Memory B cell (primary cell): ENCODE data around the gene NCAN.
A peak's percentile ranks its signal among the peaks of the same experiment; 100 is the strongest.
"Not testable (repeated sequence)": the region's sequence is repeated elsewhere in the genome, so short reads cannot be mapped to it uniquely, and the experiment has no call there.

Experiments
- ATAC-seq: fragments of 150-1000 bp; cut with Tn5 transposase; 2 replicates; pipeline ENCODE4 v1.10.0; 2021; ENCODE audit warnings: low read depth, mild to moderate bottlenecking, moderate library complexity
- DNase-seq, 2 donors: peaks; one replicate each; pipeline ENCODE4 v3.0.0; 2022; ENCODE audit warnings: low spot score in 2 of 2
- H3K27ac Mint-ChIP-seq: one replicate; pipeline ENCODE4 v1.8.0; 2022; ENCODE audit warnings: mild to moderate bottlenecking, moderate library complexity, mixed read lengths
- H3K27me3 Mint-ChIP-seq: one replicate; pipeline ENCODE4 v1.8.0; 2022; ENCODE audit warnings: mixed read lengths
- H3K36me3 Mint-ChIP-seq: one replicate; pipeline ENCODE4 v1.8.0; 2022; ENCODE audit warnings: mild to moderate bottlenecking, mixed read lengths
- H3K4me1 Mint-ChIP-seq: one replicate; pipeline ENCODE4 v1.8.0; 2022; ENCODE audit warnings: mixed read lengths
- H3K4me3 Mint-ChIP-seq: one replicate; pipeline ENCODE4 v1.8.0; 2022; ENCODE audit warnings: mild to moderate bottlenecking, moderate library complexity, mixed read lengths
- H3K9me3 Mint-ChIP-seq: one replicate; pipeline ENCODE4 v1.8.0; 2022; ENCODE audit warnings: mixed read lengths

NCAN gene

DNA sequence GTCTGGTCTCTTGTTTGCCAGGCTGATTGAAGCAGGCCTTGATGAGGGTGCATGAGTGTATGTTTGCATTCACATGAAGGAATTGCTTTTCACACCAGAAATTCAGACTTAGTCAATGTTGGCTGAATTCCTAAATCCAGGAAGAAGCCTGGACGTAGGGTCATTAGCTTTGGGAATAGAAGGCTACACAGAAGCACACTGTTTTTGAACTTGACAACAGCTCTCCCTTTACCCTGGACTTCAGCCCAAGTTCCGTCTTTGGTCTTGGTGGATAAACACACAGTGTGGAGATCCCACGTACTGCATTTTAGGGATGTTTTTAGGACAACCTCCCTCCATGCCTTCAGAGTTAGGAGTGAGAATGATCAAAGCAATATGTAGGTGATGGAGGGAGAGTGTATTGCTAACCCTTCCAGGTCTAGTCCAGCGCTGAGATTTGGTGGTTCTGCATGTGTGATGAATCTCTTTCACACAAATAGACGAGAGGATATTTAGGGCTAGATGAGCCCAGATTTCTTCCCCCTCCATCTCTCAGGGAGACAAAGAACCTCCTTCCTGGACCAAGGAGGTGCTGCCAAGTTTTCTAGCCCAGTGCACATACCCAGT lies 38.5 kb downstream of the NCAN start:
- Mint-ChIP-seq H3K4me3 (no peak overlapping the region), H3K36me3 (peaks cover 2% of the 10 kb centered on the region), H3K27ac (no peak overlapping the region), H3K4me1 (no peaks in the 10 kb centered on the region), H3K9me3 (no peaks in the 10 kb centered on the region), H3K27me3 (peaks cover 32% of the 10 kb centered on the region)
- DNase-seq (no peak), ATAC-seq (no peak)

DNA sequence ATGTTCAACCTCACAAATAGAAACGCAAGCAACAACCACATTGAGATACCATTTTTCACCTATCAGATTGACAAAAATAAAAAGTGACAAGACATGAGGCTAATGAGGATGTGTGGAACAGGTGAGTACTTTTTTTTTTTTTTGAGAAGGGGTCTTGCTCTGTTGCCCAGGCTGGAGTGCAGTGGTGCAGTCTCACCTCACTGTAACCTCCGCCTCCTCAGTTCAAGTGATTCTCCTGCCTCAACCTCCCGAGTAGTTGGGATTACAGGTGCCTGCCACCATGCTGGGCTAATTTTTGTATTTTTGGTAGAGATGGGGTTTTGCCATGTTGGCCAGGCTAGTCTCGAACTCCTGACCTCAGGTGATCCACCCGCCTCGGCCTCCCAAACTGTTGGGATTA lies 41.7 kb downstream of the NCAN start:
- H3K27ac Mint-ChIP-seq, H3K36me3 Mint-ChIP-seq, DNase-seq, H3K4me3 Mint-ChIP-seq, H3K4me1 Mint-ChIP-seq, H3K9me3 Mint-ChIP-seq, ATAC-seq: not testable (repeated sequence)
- H3K27me3 Mint-ChIP-seq: peaks cover 41% of the 10 kb centered on the region

DNA sequence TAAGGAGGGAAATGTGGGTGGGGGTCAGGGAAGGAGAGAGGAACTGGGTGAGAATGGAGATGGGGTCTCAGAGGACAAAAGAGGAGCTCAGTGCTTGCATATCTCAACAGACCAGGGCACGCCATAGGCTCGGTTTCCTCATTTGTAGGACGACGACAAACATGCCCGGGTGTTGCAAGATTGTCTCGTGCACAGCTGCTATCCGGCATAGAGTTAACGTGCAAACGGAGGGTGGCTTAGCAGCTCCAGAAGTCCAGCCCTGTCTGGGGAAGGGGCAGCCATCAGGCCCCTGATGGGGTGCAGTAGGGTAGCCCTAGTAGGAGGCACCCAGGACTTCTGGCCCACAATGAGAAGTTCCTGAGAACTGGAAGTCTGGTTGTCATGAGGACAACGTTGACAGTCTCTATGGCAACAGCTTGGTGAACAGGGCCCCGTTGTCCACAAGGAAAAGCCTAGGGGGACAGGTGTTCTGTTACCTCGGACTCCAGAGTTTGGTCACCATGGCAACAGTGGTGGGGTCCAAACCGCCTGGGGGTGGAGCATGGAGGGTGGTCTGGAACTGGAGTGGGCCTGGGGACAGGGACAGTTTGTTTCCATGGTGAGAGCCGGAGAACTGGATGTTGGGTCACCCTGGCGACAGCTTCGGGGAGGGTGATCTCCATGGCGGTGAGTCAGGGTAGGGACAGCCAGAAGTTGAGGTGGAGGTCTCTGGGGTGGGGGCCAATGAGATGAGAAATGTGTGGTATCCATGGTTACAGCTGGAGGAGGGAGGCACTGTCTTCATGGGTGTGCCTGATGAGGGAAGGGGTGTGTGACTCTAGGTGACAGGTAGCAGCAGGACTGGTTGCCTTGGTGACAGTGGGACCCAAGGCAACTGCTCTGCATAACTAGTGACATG lies 44.6 kb downstream of the NCAN start:
- ATAC-seq (no peak), DNase-seq (no peak)
- Mint-ChIP-seq H3K27ac (no peak overlapping the region), H3K4me1 (peaks cover 5% of the 10 kb centered on the region), H3K4me3 (no peak overlapping the region), H3K27me3 (peaks cover 45% of the 10 kb centered on the region), H3K36me3 (peaks cover 5% of the 10 kb centered on the region), H3K9me3 (peaks cover 3% of the 10 kb centered on the region)

DNA sequence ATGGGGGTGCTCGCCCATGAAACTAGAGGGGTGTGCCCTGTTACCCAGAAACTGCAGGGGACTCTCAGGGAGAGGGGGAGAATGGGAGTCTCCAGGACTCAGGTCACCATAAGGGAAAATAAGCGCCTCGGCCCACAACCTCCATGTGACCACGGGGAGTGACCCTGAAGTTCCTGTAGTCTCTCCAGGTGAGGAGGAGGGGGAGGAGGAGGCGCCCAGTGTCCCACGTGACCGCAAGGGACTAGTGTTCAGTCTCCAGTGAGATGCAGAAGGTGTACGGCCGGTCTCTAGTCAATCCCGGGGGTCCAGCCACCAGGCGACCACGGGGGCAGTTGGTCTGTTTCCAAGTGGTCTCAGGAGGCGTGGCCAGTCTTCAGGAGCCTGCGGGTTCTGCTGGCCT lies 45.4 kb downstream of the NCAN start:
- peaks cover 6% of the 10 kb centered on the region for H3K36me3 Mint-ChIP-seq
- peaks cover 3% of the 10 kb centered on the region for H3K9me3 Mint-ChIP-seq
- DNase-seq (no peak), ATAC-seq (no peak)
- H3K4me3 Mint-ChIP-seq: no peak overlapping the region
- peaks cover 44% of the 10 kb centered on the region for H3K27me3 Mint-ChIP-seq
- peaks cover 9% of the 10 kb centered on the region for H3K4me1 Mint-ChIP-seq
- no peak overlapping the region for H3K27ac Mint-ChIP-seq

DNA sequence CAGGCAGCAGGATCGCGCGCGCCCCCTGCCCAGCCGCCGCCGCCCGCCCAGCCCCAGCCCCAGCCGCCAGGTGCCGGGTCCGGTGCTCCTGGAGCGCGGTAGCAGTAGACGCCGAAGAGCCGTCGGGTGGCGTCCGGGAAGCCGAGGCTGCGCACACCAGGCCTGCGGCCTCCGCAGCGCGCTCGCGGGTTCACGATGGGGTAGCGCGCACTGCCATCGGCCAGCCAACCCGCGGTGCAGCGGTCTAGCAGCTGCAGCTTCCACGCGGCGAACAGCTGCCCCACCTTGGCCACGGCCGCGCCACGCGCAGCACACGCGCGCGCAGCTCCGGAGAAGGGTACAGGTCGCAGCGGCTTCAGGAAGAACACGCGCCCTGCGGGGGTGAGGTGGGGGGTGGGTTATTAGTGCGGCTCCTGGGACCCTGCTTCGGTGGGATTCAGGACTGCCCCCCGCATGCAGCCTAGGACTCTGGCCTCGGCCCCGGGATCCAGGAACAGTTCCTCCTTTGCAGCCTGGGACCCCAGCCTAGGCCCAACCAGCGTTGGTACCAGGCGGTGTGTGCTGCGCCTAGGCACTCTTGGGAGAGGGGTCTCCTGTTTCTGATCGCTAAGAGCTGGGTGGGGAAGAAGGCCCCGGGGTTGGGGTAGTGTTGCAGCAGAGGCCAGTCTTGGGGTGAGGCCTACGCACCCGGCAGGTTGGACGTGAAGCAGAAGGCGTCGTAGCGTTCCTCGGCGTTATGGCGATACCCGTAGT lies 46.3 kb downstream of the NCAN start:
- H3K4me3 Mint-ChIP-seq: no peak overlapping the region
- peaks cover 13% of the 10 kb centered on the region for H3K4me1 Mint-ChIP-seq
- peaks cover 3% of the 10 kb centered on the region for H3K9me3 Mint-ChIP-seq
- no peak overlapping the region for H3K27ac Mint-ChIP-seq
- ATAC-seq: no peak
- no peak for DNase-seq
- H3K36me3 Mint-ChIP-seq: peaks cover 6% of the 10 kb centered on the region
- peaks cover 46% of the 10 kb centered on the region for H3K27me3 Mint-ChIP-seq

DNA sequence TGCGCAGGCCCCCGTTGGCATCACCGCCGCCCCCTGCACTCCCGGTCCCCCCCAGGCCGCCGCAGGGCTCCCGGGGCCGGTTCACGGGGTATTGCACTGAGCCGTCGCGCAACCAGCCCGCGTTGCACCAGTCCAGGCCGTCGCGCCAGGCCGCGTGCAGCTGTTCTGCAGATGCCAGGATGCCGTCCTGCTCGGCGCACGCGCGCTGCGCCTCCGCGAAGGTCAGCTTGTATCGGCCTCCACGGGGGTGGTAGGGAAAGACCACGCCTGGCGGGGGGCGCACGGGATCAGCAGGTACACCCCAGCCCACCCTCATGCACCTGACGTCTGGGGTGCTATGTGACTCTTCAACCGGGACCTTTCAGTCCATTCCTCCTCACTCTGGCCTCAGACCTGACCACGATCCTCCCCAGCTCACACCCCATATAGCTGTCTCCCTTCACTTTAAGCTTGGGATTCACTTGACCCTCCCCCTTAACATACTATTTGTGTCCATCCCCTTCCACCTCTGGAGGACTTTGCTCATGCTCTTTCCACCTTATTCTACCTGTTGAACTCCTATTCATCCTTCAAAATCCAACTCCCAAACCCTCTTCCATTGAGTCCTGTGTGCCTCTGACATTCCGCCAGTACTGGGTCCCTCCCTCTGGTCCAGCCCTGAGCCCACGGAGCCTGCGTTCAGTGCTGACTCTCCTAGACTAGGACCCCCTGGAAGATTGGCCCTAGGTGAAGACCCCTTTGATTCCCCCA lies 47.0 kb downstream of the NCAN start:
- peaks cover 6% of the 10 kb centered on the region for H3K36me3 Mint-ChIP-seq
- no peak overlapping the region for H3K27ac Mint-ChIP-seq

DNA sequence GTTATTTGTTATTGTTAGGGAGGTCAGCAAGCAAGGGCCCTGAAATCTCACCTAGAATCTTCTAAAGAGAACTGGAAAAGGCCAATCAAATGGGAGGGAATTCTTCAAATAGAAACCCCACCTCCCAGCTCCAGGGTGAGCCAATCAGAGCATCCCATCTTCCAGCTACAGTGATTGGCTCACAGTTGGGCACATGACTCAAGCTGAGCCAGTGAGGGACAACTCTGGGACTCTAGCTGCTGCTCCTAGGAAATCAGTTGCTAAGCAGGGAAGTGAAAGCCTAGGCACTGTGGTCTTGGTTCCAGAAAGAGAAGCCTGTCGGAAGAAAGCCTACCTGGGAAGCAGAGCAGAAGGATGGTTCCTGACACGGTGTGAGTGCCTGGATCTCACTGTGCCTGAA lies 48.0 kb downstream of the NCAN start:
- no peak overlapping the region for H3K4me3 Mint-ChIP-seq
- DNase-seq (no peak), ATAC-seq (peak; percentile 30)
- peaks cover 39% of the 10 kb centered on the region for H3K27me3 Mint-ChIP-seq
- H3K27ac Mint-ChIP-seq: no peak overlapping the region
- peaks cover 6% of the 10 kb centered on the region for H3K36me3 Mint-ChIP-seq
- peaks cover 3% of the 10 kb centered on the region for H3K9me3 Mint-ChIP-seq
- peaks cover 13% of the 10 kb centered on the region for H3K4me1 Mint-ChIP-seq

More for the DNA sequence above, 47.0 kb downstream of the NCAN start:
- H3K4me1 Mint-ChIP-seq: peaks cover 13% of the 10 kb centered on the region
- H3K27me3 Mint-ChIP-seq: peaks cover 43% of the 10 kb centered on the region
- DNase-seq (no peak), ATAC-seq (no peak)
- H3K4me3 Mint-ChIP-seq: no peak overlapping the region
- peaks cover 3% of the 10 kb centered on the region for H3K9me3 Mint-ChIP-seq

DNA sequence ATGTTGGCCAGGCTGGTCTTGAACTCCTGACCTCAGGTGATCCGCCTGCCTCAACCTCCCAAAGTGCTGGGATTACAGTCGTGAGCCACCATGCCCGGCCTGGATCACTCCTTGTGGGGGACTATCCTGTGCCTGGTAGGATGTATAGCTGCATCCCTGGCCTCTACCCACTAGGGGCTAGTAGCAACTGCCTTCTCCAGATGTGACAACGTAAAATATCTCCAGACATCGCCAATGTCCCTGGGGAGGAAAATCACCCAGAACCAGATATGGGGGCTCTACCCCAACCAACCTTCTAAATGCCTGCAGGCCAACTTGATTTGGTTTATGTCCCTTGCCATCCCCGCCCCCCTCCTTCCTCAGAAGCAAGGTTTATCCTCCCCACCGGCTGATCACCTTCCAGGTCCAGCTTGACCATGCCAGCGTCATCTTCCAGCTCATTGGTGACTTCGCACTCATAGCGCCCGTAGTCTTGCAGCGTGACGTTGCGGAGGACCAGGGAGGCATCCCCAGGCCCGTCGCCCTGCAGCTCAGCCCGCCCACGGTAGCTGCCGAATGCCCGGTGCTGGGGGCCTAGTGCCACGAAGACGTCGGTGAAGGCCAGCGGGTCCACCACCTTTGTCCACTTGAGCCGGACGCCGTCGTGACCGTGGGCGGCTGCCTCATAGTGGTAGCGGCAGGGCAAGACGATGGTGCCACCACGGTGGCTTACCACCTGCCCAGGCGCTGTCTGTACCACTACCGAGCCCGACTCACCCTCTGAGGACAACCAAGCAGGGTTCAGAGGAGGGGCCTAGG lies 48.9 kb downstream of the NCAN start:
- no peak for DNase-seq
- peak; percentile 30 for ATAC-seq
- Mint-ChIP-seq H3K9me3 (peaks cover 3% of the 10 kb centered on the region), H3K4me1 (peaks cover 13% of the 10 kb centered on the region), H3K36me3 (peaks cover 6% of the 10 kb centered on the region), H3K4me3 (peak overlapping the region; percentile 37), H3K27ac (no peak overlapping the region), H3K27me3 (peaks cover 34% of the 10 kb centered on the region)

DNA sequence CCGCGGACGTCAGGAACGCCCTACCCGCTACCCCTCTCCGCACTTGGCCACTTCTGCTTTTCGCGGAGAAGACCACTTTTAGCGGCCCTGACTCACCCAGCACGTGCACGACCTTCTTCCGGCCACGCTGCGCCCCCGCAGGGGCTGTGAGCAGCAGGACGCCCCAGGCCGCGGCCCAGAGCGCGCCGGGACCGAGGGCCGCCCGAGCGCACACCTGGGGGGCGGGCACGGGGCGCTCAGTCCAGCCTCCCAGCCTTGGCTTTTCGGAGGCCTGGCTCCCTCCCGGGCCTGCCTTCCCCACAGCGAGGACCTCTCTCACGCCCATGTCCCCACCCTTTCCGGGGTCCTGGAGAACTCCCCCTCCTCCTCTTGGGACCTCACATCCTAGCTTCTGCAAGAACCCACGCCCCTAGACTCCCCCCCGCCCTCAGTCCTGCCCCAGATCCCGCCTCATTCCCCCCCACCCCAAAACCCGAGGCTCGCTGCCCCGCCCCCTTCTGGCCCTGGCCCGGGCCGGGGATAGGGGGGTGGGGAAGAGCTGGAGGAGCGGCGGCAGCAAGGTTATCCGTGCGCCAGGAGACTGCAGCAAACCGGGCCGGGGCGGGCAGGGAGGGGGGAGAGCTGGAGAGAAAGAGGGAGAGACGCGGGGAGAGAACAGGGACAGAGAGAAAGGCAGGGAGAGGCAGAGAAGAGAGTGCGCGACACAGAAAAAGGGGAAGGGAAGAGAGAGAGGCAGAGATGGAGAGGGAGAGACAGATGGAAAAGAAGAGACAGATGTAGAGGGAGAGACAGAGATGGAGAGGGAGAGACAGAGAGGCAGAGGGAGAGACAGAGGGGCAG lies 49.8 kb downstream of the NCAN start:
- peaks cover 6% of the 10 kb centered on the region for H3K36me3 Mint-ChIP-seq
- peak; percentile 7 to 32 for DNase-seq
- ATAC-seq: peak; percentile 70

DNA sequence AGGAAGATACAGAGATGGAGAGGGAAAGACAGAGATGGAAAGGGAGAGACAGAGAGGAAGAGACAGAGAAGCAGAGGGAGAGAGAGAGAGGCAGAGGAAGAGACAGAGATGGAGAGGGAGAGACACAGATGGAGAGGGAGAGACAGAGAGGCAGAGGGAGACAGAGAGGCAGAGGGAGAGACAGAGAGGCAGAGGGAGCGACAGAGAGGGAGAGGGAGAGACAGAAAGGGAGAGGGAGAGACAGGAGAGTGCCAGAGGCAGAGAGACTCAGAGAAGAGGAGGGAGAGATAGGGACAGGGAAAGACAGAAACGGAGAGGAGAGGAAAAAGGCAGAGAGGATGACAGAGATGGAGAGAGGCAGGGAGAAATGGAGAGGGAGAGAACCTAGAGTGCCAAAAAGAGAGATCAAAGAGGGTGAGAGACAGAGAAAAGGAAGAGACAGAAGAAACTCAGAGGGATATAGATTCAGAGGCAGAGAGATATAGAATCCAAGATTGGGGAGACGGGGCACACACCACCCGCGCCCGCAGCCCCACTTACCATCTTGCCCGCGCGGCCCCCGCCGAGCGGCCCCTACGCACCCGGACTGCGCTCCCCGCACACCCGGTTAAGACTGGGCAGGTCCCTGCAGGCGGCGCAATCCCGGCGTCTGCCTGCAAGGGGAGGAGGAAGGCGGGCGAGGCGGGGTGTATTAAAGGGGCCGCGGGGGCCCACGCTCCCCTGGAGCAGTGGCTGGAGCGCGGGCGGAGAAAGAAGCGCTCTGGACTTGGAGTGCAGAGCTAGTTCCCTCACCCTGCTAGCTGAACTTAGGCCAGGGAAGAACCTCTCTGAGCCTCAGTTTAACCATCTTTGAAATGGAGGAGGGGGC lies 50.7 kb downstream of the NCAN start:
- peak overlapping the region; percentile 65 for H3K4me3 Mint-ChIP-seq
- H3K27me3 Mint-ChIP-seq: peaks cover 26% of the 10 kb centered on the region
- peaks cover 13% of the 10 kb centered on the region for H3K4me1 Mint-ChIP-seq
- ATAC-seq (no peak), DNase-seq (no peak)
- peaks cover 3% of the 10 kb centered on the region for H3K9me3 Mint-ChIP-seq
- peaks cover 6% of the 10 kb centered on the region for H3K36me3 Mint-ChIP-seq
- H3K27ac Mint-ChIP-seq: no peak overlapping the region

More for the DNA sequence above, 49.8 kb downstream of the NCAN start:
- H3K4me1 Mint-ChIP-seq: peaks cover 13% of the 10 kb centered on the region
- H3K4me3 Mint-ChIP-seq: peak overlapping the region; percentile 65
- H3K27ac Mint-ChIP-seq: no peak overlapping the region
- peaks cover 3% of the 10 kb centered on the region for H3K9me3 Mint-ChIP-seq
- peaks cover 29% of the 10 kb centered on the region for H3K27me3 Mint-ChIP-seq

DNA sequence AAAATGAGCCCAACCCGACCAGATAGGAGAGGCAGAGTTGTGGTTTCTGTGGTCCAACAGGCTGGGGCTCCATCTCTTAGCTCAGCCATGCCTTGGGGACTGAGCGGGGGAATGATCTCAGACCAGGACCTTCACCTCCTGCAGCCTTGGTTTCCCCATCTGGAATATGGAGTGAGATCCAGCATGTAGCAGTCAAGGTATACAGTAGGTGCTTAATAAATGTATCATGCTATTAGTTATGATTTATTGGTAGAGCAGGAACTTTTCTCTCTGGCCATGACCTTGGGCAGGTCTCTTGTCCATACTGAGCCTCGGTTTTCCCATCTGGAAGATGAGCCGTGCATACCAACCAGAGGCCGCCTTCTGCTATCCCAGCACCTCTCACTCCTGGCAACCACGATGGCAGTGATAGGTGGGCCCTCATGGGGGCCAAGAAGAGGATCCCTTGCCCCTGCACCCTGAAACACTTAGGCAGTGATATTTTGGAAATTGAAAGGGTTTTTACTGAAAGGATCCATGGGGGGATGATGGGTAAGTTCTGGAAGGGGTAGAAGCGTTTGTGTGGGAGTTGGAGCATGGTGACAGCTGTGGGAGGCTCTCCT lies 52.2 kb downstream of the NCAN start:
- DNase-seq (no peak), ATAC-seq (no peak)
- peaks cover 3% of the 10 kb centered on the region for H3K36me3 Mint-ChIP-seq
- H3K27ac Mint-ChIP-seq: no peak overlapping the region
- no peak overlapping the region for H3K4me3 Mint-ChIP-seq
- H3K4me1 Mint-ChIP-seq: peaks cover 13% of the 10 kb centered on the region
- H3K27me3 Mint-ChIP-seq: peaks cover 23% of the 10 kb centered on the region
- peaks cover 2% of the 10 kb centered on the region for H3K9me3 Mint-ChIP-seq
